Right ventricle myocardium superior (tissue), 1 donor: ENCODE measurements around the gene ZNF445. TPM values are rescaled to one million over a fixed set of nuclear protein-coding genes. Genes with fewer than 3 reads are reported as not detected.
"Not testable (repeated sequence)": the region's sequence is repeated elsewhere in the genome, so short reads cannot be mapped to it uniquely, and the experiment has no call there.

Source experiments
- ATAC-seq: fragments of 200-7000 bp; cut with Tn5 transposase; one replicate; pipeline ENCODE4 v1.9.1; 2020; ENCODE audit warnings: mild to moderate bottlenecking; ENCODE audit not compliant: poor library complexity
- DNase-seq: peaks from one replicate; pipeline ENCODE4 v3.0.0-alpha.2; 2020
- intact Hi-C: fragments of 100-400 bp; cut with DNase I; formaldehyde crosslinking; loops from one replicate; pipeline ENCODE4 v1.11.2; 2022
- total RNA-seq: library from RNA; stranded (reverse); fragmentation: NEBNext Ultra II Directional; extraction: Animal tissue kit (Norgen Biotek cat#: 25700); gene quantifications from one replicate; pipeline ENCODE4 v1.2.1, GENCODE V29; 2021
- donor health status: DM: no; HTN: yes; CAD: no; lungs with severe emphysema.

The ZNF445 gene
- total RNA-seq, 1 donor from 2014 or later, result 12.8 TPM

DNA sequence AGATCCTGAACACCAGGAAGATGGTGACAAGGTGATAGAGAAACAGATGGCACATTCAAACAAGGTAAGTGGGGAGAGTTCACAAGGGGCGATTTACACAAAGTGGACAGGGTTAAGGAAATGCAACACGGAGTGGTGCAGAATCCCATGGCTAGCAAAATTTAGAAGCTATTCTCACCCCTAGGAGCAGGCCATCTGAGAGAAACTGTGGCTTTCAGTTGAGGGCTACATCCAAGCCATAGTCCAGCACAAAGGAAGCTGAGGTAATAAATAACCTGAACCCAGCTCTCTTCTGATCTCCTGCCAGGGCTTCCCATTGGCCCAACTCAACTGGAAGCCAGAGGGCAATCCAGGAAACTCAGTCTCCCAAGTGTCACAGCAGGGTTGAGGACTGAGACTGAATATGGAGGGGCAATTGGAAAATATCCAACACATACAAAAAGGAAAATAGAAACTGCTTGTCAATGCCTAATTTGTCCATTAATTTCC is 1.2 kb upstream of the ZNF445 start:
- intact Hi-C loops, result loop anchor here (10.0 kb wide), 1 partner anchor 154 kb away; no protein-coding TSS in a partner anchor
- DNase-seq (no peak), ATAC-seq (no peak)

DNA sequence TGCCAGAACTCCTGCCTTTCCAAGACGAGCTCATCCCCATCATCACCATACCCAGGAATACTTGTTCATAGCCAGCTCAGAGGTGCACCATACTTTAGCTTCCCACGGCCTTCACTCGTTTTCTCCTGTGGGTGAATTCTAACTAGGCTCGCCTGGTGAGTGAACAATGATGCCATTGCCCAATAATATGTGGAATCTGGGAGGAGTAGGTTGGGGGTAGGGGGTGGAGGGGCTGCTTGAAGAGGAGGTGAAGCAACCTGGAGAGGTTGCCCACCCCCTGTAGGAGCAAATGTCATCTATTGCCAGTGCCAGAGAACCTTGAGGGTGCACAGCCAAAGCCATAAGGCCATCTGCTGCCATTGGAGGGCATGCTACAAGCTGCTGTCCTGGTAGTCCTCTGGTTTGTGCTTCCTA is 592 bp upstream of the ZNF445 start:
- ATAC-seq, result no peak
- intact Hi-C loops, result loop anchor here (10.0 kb wide), 1 partner anchor 153 kb away; no protein-coding TSS in a partner anchor
- no peak for DNase-seq

DNA sequence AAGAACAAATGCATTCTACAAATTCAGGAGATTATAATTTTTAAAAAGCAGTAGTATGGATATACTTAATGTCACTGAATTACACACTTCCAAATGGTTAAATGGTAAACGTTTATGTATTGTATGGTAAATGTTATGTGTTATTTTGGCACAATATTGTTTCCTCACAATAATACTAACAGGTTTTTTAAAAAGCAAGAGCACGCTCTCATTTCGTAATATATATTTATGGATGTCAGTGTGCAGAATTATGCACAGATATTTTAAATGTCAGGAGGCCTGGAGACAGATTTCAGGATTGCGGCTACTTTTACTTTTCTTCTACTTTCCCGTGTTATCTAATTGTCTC is 533 bp downstream of the ZNF445 start:
- DNase-seq, result no peak
- ATAC-seq, result no peak
- intact Hi-C loops, result loop anchor here (10.0 kb wide), 1 partner anchor 152 kb away; no protein-coding TSS in a partner anchor

DNA sequence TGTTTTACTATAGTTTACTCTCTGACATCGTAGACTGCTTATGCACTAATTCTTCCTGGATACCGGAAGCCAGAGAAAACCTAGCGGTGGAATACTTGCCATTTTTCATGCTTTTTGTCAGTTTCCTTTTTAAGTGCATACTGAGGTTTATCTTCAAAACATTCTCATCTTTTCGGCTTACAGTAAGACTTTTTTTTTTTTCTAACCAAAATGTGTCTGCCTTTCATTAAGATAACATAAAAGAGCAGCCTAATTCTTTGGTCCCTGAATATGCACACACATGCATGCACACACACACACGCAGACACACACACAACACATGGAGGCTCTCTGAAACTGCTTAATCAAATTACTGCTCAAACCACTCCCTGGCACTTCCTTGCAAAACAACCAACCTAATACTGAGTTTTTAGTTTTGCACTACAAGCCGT is 1.3 kb downstream of the ZNF445 start:
- intact Hi-C loops, result loop anchor here (10.0 kb wide), 1 partner anchor 151 kb away; no protein-coding TSS in a partner anchor
- DNase-seq, result no peak
- no peak for ATAC-seq

DNA sequence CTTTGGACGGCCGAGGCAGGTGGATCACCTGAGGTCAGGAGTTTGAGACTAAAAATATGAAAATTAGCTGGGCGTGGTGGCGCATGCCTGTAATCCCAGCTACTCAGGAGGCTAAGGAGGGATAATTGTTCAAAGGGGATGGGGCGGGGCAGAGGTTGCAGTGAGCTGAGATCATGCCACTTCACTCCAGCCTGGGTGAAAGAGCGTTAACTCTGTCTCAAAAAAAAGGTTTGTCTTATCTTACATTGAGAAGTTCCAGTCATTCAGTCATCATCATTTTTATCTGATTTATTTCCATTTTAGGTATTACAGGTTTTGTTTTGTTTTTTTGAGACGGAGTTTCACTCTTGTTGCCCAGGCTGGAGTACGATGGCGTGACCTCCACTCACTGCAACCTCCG is 2.6 kb downstream of the ZNF445 start:
- DNase-seq, ATAC-seq: not testable (repeated sequence)
- intact Hi-C loops, result loop anchor here (10.0 kb wide), 1 partner anchor 150 kb away; no protein-coding TSS in a partner anchor

DNA sequence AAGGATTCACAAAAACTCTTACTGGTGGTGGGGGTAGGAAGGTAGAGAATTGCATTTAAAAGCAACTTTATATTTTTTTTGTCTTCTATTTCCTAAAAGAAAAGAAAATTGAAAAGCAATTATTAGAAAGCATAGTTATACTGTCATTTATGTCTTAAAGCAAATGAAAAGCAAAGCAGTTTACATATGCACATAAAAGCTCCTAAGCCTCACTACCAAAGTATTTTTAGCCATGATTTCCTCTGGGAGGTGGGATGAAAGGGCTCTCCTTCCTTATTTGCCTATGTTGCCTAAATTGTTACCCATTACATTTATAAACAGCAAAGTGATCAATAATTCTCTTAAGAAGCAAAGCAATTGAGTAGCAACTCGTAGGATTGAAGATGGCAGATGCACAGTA is 7.0 kb downstream of the ZNF445 start:
- no peak for DNase-seq
- intact Hi-C loops, result loop anchor here (10.0 kb wide), 1 partner anchor 146 kb away; no protein-coding TSS in a partner anchor
- ATAC-seq, result no peak

DNA sequence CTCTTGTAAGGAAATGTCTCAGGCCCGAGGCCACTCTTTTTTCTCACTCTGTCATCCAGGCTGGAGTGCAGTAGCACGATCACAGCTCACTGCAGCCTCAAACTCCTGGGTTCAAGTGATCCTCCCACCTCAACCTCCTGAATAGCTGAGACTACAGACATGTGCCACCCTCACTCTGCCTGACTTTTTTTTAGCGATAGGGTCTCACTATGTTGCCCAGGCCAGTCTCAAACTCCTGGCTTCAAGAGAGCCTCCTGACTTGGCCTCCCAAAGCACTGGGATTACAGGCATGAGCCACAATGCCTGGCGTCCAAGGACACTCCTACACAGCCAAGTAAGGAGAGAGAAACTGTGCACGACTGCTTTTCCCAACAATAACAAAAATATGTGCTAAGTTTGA is 7.6 kb downstream of the ZNF445 start:
- ATAC-seq (no peak), DNase-seq (no peak)
- intact Hi-C loops, result loop anchor here (10.0 kb wide), 1 partner anchor 145 kb away; no protein-coding TSS in a partner anchor

DNA sequence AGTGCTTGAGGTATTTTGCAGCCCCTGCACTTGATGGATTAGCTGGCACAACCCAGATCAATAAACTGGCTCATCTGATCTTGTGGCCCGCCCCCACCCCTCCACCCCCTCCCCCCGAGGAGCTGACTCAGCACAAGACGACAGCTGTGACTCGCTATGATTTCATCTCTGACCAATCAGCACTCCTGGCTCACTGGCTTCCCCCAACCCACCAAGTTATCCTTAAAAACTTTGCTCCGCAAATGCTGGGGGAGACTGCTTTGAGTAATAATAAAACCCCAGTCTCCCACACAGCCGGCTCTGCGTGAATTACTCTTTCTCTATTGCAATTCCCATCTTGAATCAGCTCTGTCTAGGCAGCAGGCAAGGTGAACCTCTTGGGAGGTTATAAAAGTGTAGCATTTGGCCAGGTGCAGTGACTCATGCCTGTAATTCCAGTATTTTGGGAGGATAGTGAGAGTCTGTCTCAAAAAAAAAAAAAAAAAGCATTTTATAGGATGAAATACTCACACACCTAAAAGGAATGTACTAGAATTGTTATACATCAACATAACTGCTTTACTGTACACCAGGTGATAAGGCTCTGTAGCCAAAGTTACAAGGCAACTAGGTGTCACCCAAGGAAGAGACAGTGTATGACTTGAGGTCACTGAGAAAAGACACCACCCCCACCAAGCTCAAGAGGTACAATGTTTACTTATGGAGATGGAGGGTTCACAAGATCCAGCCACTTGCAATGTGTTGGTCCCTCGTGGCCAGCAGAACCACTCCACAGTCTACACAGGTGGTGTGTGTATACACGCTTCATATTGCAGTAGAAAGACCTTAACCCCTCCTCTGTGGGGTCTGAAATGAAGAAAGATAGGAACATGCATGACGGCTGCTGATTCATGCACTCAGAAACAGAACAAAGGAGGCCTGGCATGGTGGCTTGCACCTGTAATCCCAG is 8.6 kb downstream of the ZNF445 start:
- intact Hi-C loops, result no loop called here
- no peak for DNase-seq
- ATAC-seq, result no peak

DNA sequence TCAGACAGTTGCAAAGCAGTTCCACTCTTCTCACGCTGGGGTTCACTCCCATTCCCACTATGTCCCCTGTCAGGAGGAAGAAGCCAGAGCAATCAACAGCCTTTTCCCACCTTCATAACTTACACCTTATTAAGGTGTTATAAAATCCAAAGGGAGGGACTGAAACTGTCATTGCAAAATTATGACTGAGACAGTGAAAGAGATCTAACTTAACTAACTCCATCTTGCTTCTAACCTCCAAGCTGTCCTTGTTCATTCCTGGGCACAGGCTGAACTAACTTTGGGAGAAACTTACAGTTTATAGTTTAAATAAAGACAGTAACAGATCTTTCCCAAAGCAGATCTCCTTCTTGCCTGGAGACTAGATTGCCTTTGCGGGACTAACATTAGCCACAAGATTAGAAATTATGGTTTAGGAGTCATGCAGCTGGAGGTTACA is 9.4 kb downstream of the ZNF445 start:
- DNase-seq, ATAC-seq, intact Hi-C loops: not testable (repeated sequence)

DNA sequence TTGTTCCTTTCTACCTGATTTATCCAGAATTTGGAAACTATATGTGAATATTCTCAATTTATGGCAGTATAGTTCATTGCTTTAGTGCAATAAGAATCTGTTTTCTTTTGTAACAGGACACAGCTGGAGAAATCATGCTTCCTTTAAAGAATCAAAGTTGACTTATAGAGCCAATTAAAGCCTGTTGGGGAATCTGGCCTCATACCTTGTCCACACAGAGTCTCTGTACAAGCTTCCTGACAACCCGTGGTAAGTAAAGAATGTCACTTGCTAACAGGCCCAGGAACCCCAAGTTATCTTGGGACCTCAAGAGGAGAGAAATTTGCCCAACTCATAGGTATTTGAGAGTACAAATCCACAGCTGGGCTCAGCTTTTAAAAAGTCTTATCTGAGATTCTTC is 10.2 kb downstream of the ZNF445 start:
- DNase-seq (no peak), ATAC-seq (no peak)
- intact Hi-C loops, result no loop called here

DNA sequence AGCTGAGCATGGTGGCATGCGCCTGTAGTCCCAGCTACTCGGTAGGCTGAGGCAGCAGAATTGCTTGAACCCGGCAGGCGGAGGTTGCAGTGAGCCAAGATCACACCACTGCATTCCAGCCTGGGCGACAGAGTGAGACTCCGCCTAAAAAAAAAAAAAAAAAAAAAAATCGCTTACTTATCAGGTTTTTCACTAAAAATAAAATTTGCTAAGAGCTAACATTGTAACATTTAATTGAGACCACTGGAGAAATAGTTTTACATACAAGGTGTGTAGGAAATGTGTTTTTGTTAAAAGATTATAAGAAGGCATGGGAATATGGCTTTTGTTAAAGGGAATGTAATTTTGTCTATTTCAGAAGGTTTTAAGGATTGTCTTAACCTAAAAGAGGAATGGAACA is 12.6 kb downstream of the ZNF445 start:
- DNase-seq, intact Hi-C loops, ATAC-seq: not testable (repeated sequence)

DNA sequence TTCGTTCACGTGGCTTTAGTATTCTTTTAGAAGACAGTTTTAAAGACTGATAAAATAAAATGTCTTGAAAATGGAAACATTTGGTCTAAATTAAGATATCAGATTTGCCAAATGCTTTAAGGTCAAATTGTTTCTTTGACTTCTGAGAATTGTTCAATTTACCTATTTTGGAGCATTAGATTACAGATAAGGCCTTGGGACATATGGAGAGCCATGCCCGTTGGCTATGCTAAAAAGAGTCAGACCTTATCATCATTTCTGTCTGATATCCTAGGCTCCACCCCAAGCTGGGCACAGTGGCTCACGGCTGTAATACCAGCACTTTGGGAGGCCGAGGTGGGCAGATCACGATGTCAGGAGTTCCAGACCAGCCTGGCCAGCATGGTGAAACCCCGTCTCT is 13.0 kb downstream of the ZNF445 start:
- DNase-seq (no peak), ATAC-seq (no peak)
- intact Hi-C loops, result no loop called here

DNA sequence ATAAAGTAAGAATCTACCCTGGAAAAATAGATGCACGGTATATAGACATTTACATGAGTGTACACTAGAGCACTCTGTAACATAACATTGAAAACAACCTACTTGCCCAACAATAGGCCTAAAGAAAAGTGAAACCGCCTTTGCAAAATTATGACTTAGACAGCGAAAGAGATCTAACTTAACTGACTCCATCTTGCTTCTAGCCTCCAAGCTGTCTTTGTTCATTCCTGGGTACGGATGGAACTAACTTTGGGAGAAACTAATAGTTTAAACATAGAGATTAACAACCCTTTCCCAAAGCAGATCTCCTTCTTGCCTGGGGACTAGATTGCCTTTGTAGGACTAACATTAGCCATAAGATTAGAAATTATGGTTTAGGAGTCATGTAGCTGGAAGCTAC is 17.4 kb downstream of the ZNF445 start:
- DNase-seq, intact Hi-C loops, ATAC-seq: not testable (repeated sequence)

DNA sequence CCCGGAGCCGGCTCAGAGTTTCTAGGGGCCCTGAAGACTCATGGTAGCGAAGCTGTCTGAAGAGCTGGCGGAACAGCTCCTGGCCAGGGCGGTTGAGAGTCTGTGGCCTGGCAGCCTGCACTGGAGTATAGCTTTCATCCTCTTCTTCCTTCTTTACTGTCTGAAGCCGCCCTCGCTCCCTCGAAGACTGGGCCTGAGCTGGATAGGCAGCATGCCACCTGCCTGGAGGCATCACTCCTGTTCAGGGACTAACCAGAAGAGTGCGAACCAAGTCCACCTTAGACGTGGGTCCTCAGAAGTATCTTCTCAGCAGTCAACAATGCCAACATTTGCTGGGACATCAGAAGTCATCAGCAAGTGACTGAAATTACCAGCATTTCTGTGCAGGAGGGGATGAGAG is 22.2 kb downstream of the ZNF445 start:
- ATAC-seq, result no peak
- intact Hi-C loops, result no loop called here
- DNase-seq, result no peak

DNA sequence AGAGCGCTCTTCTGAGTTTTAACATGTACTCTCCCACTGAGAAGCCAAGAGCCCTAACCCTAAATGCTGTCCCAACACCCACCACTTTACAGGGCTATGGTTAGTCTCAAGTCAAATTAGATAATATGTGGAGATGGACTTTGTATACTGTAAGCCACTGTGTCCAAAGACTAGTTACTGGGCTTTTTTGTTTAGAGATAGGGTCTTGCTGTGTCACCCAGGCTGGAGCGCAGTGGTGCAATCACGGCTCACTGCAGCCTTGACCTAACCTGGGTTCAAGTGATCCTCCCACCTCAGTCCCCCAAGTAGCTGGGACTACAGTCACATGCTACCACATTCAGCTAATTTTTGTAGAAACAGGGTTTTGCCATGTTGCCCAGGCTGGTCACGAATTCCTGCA is 23.2 kb downstream of the ZNF445 start:
- DNase-seq (no peak), ATAC-seq (no peak)
- intact Hi-C loops, result no loop called here

DNA sequence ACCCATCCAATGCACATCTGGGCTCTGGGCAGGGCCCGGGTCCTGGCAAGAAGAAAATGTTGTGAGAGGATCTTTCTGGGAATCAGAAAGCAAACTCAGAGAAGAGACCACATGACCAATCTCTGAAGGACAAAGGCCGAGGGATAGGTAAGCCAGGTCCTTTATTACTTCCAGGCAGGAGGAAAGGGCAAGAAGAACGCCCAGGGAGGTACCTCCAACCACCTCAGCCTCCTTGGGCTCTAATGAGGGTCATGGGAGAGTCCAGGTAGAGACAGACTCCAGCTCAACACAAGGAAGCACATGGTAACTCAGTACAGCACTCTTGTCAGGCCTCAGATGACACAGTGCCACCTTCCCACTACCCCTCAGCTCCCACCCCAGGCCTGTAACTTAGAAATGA is 26.0 kb downstream of the ZNF445 start:
- no peak for DNase-seq
- ATAC-seq, result no peak
- intact Hi-C loops, result no loop called here

DNA sequence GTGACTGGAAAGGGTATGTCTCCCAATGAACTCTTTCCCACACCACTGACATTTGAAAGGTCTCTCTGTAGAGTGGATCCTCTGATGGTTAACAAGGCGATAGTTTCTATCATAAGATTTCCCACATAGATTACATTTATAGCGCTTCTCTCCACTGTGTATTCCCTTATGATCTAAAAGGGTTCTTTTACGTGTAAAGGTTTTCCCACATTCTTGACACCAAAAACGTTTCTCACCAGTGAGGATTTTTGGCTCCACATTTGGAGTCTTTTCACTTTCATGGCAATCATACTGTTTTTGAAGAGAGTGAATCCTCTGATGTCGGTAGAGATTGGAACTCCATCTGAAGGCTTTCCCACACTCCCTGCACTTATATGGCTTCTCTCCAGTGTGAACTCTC is 30.5 kb downstream of the ZNF445 start:
- ATAC-seq (no peak), DNase-seq (no peak)
- intact Hi-C loops, result no loop called here

DNA sequence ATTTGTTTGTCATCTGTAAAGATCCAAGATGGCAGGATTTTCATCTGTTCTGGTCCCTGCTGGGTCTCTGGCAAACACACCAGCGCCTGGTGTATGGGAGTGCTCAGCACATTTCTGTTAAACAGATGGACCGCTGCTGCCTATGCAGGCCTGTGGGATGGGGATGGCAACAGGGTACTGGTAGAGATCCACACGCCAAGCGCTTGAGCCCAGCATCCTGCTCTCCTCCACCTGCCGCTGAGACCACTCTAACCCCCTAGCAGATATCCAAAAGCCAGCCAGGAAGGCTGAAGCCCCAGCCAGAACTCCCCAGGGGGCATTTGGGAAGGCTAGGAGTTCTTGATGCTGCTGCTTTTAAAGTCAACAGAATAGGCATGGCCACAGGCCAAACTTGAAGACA is 31.7 kb downstream of the ZNF445 start:
- ATAC-seq, result no peak
- no peak for DNase-seq
- intact Hi-C loops, result no loop called here

DNA sequence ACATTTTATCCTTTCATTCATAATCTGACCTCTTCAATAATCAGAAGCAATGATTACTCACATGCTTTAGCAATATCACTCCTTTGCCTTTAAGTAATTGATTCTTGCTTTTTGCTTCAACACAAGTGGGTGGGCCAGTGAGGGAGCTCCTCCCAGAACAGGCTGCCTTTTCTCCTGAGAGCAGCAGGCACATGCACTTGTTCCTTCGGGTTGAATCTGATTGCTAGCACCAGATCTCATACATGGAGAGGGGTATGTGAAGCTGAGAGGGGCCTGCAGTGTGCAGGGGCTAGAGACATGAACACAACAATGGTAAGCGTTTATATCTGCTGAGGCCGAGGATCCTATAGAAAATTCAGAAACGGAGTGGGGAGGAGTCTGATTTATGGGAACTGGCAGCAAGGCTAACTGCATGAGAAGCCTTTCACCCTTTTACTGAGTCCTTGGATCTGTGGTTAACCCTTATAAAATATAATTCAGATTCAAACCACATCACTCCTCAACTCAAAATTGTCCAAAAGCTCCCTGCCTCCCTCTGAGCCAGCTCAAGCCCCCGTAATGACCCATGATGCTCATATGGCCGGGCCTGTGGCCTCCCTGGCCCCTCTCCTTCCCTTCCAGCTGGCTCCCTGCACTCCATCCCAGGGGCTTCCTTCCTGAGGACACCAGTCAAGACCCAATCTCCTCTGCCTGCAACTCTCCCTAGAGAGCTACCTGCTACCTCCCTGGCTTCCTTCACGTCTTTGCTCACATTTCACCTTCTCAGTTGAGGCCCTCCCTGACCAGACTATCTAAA is 32.4 kb downstream of the ZNF445 start:
- no peak for ATAC-seq
- DNase-seq, result no peak
- intact Hi-C loops, result no loop called here
